ENCODE results near the gene ZC3H18. TPM values are rescaled to one million over a fixed set of nuclear protein-coding genes. Genes with fewer than 3 reads are reported as not detected.

The ZC3H18 gene
- total and polyA plus RNA-seq, 2 experiments from 2014 or later, result 16.8 to 37.1 TPM

- no peaks in the 10 kb centered on the region for H3K4me1 ChIP-seq (ENCODE audit: insufficient read depth)
- H2AFZ ChIP-seq, result no peak overlapping the region
- no peaks in the 10 kb centered on the region for H3K79me2 ChIP-seq
- H3K9me2 ChIP-seq (replicated peaks; ENCODE audit: insufficient read depth), result no peaks in the 10 kb centered on the region
- no peaks in the 10 kb centered on the region for H3K36me3 ChIP-seq (replicated peaks; ENCODE audit: insufficient read depth, low read depth)
- no peak overlapping the region for H3K4me2 ChIP-seq
- no peaks in the 10 kb centered on the region for H4K20me1 ChIP-seq (ENCODE audit: insufficient read depth, poor library complexity, severe bottlenecking)
- H3K4me3 ChIP-seq, result no peak overlapping the region
- 88% methylated on average over 13 of the region's 13 CpGs for WGBS (ENCODE audit: low lambda C conversion rate, missing lambda C conversion rate)
- no peak for DNase-seq (ENCODE audit: low spot score)
- no peak overlapping the region for H3K27ac ChIP-seq
- TF ChIP-seq CTCF (IDR thresholded peaks at IDR 0.05; ENCODE audit: poor library complexity) (no peak), EZH2 (IDR thresholded peaks at IDR 0.05; ENCODE audit: borderline replicate concordance) (no peak), EZH2phosphoT487 (IDR thresholded peaks at IDR 0.05; ENCODE audit: low read depth, severe bottlenecking, unreplicated experiment) (no peak)
- H3K9me3 ChIP-seq (ENCODE audit: low read depth), result no peaks in the 10 kb centered on the region
- H3K27me3 ChIP-seq, result peaks cover 6% of the 10 kb centered on the region
Observed at GRCh38 chr16:88552815-88553214, 17.4 kb upstream of the ZC3H18 start.

- no peak overlapping the region for H2AFZ ChIP-seq
- TF ChIP-seq CTCF (IDR thresholded peaks at IDR 0.05; ENCODE audit: poor library complexity) (no peak), EZH2 (IDR thresholded peaks at IDR 0.05; ENCODE audit: borderline replicate concordance) (no peak), EZH2phosphoT487 (IDR thresholded peaks at IDR 0.05; ENCODE audit: low read depth, severe bottlenecking, unreplicated experiment) (no peak)
- H3K4me1 ChIP-seq (ENCODE audit: insufficient read depth), result no peaks in the 10 kb centered on the region
- no peaks in the 10 kb centered on the region for H3K9me2 ChIP-seq (replicated peaks; ENCODE audit: insufficient read depth)
- H4K20me1 ChIP-seq (ENCODE audit: insufficient read depth, poor library complexity, severe bottlenecking), result no peaks in the 10 kb centered on the region
- H3K4me3 ChIP-seq, result no peak overlapping the region
- no peak for DNase-seq (ENCODE audit: low spot score)
- peaks cover under 1% of the 10 kb centered on the region for H3K27me3 ChIP-seq
- WGBS (ENCODE audit: low lambda C conversion rate, missing lambda C conversion rate), result 92% methylated on average over 16 of the region's 16 CpGs
- H3K9me3 ChIP-seq (ENCODE audit: low read depth), result no peaks in the 10 kb centered on the region
- no peaks in the 10 kb centered on the region for H3K79me2 ChIP-seq
- no peaks in the 10 kb centered on the region for H3K36me3 ChIP-seq (replicated peaks; ENCODE audit: insufficient read depth, low read depth)
- no peak overlapping the region for H3K4me2 ChIP-seq
- H3K27ac ChIP-seq, result no peak overlapping the region
Observed at GRCh38 chr16:88553739-88554138, 16.5 kb upstream of the ZC3H18 start.

- Histone ChIP-seq H3K4me3 (no peak overlapping the region), H4K20me1 (ENCODE audit: insufficient read depth, poor library complexity, severe bottlenecking) (no peaks in the 10 kb centered on the region), H3K79me2 (no peaks in the 10 kb centered on the region), H3K9me3 (ENCODE audit: low read depth) (no peaks in the 10 kb centered on the region), H3K9me2 (replicated peaks; ENCODE audit: insufficient read depth) (no peaks in the 10 kb centered on the region), H3K36me3 (replicated peaks; ENCODE audit: insufficient read depth, low read depth) (no peaks in the 10 kb centered on the region), H2AFZ (no peak overlapping the region), H3K4me2 (no peak overlapping the region), H3K27ac (no peak overlapping the region), H3K4me1 (ENCODE audit: insufficient read depth) (no peaks in the 10 kb centered on the region), H3K27me3 (no peaks in the 10 kb centered on the region)
- WGBS (ENCODE audit: low lambda C conversion rate, missing lambda C conversion rate), result 73% methylated on average over 14 of the region's 15 CpGs
- DNase-seq (ENCODE audit: low spot score), result no peak
- TF ChIP-seq EZH2 (IDR thresholded peaks at IDR 0.05; ENCODE audit: borderline replicate concordance) (no peak), CTCF (IDR thresholded peaks at IDR 0.05; ENCODE audit: poor library complexity) (no peak), EZH2phosphoT487 (IDR thresholded peaks at IDR 0.05; ENCODE audit: low read depth, severe bottlenecking, unreplicated experiment) (no peak)
Observed at GRCh38 chr16:88554711-88555264, 15.4 kb upstream of the ZC3H18 start.
